ENCODE measurements around the gene PLPP4.

The PLPP4 gene

DNA sequence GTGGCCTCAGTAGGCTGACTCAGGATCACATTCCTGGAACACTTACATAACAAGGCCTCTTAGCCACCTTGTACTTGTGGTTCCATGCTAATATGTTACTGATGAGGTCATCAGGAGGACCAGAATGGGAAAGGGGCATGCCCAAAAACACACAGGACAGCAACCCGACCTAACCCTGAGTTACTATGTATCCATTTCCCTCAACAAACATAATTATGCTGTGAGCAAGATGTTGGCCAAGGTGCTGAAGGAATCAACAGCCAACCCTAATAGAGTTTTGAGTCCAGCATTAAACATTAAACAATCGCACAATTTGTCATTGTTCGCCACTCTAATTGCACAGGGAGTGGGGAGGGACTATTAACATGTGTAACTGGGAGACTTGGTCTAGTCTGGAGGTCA lies 129.4 kb downstream of the PLPP4 start:
- no peak overlapping the region for H3K9ac ChIP-seq (ENCODE audit: low read length)
- H3K4me2 ChIP-seq (ENCODE audit: low read depth, low read length, poor library complexity, severe bottlenecking), result no peak overlapping the region
- no peaks in the 10 kb centered on the region for H3K27me3 ChIP-seq (ENCODE audit: low read length)
- TF ChIP-seq CTCF (IDR thresholded peaks at IDR 0.05; ENCODE audit: insufficient read depth, low read length, poor library complexity, severe bottlenecking), result no peak
- no peak for TF ChIP-seq EZH2phosphoT487 (conservative IDR thresholded peaks at IDR 0.05; ENCODE audit: low read length)
- H3K36me3 ChIP-seq (ENCODE audit: low read length), result no peaks in the 10 kb centered on the region
- no peaks in the 10 kb centered on the region for H3F3A ChIP-seq (ENCODE audit: insufficient read depth)
- no peak overlapping the region for H2AFZ ChIP-seq (ENCODE audit: low read depth, low read length, severe bottlenecking)
- no peaks in the 10 kb centered on the region for H3K79me2 ChIP-seq (ENCODE audit: insufficient read depth, low read length)
- H3K27ac ChIP-seq (ENCODE audit: low read depth, low read length), result no peak overlapping the region
- no peaks in the 10 kb centered on the region for H3K9me3 ChIP-seq (ENCODE audit: insufficient read depth, low read length)
- no peak overlapping the region for H3K4me3 ChIP-seq (ENCODE audit: insufficient read depth, low read length, poor library complexity, severe bottlenecking)
- H3K9me2 ChIP-seq (replicated peaks; ENCODE audit: insufficient read depth, low read length), result no peaks in the 10 kb centered on the region
- no peaks in the 10 kb centered on the region for H4K20me1 ChIP-seq (ENCODE audit: low read depth, low read length)

GRCh38 chr10:120587061-120587460 lies 130.0 kb downstream of the PLPP4 start:
- no peak overlapping the region for H2AFZ ChIP-seq (ENCODE audit: low read depth, low read length, severe bottlenecking)
- H3K9me3 ChIP-seq (ENCODE audit: insufficient read depth, low read length), result no peaks in the 10 kb centered on the region
- TF ChIP-seq CTCF (IDR thresholded peaks at IDR 0.05; ENCODE audit: insufficient read depth, low read length, poor library complexity, severe bottlenecking) (no peak), EZH2phosphoT487 (conservative IDR thresholded peaks at IDR 0.05; ENCODE audit: low read length) (no peak)
- H3F3A ChIP-seq (ENCODE audit: insufficient read depth), result no peaks in the 10 kb centered on the region
- H3K36me3 ChIP-seq (ENCODE audit: low read length), result no peaks in the 10 kb centered on the region
- H3K9me2 ChIP-seq (replicated peaks; ENCODE audit: insufficient read depth, low read length), result no peaks in the 10 kb centered on the region
- no peak overlapping the region for H3K4me3 ChIP-seq (ENCODE audit: insufficient read depth, low read length, poor library complexity, severe bottlenecking)
- H3K4me2 ChIP-seq (ENCODE audit: low read depth, low read length, poor library complexity, severe bottlenecking), result no peak overlapping the region
- H3K27ac ChIP-seq (ENCODE audit: low read depth, low read length), result no peak overlapping the region
- no peaks in the 10 kb centered on the region for H4K20me1 ChIP-seq (ENCODE audit: low read depth, low read length)
- H3K79me2 ChIP-seq (ENCODE audit: insufficient read depth, low read length), result no peaks in the 10 kb centered on the region
- H3K9ac ChIP-seq (ENCODE audit: low read length), result no peak overlapping the region
- H3K27me3 ChIP-seq (ENCODE audit: low read length), result no peaks in the 10 kb centered on the region

- H3K9ac ChIP-seq (ENCODE audit: low read length), result no peak overlapping the region
- no peak for TF ChIP-seq EZH2phosphoT487 (conservative IDR thresholded peaks at IDR 0.05; ENCODE audit: low read length)
- no peak for TF ChIP-seq CTCF (IDR thresholded peaks at IDR 0.05; ENCODE audit: insufficient read depth, low read length, poor library complexity, severe bottlenecking)
- no peak overlapping the region for H2AFZ ChIP-seq (ENCODE audit: low read depth, low read length, severe bottlenecking)
- H3K9me3 ChIP-seq (ENCODE audit: insufficient read depth, low read length), result no peaks in the 10 kb centered on the region
- H3K27ac ChIP-seq (ENCODE audit: low read depth, low read length), result no peak overlapping the region
- H3F3A ChIP-seq (ENCODE audit: insufficient read depth), result no peaks in the 10 kb centered on the region
- no peak overlapping the region for H3K4me3 ChIP-seq (ENCODE audit: insufficient read depth, low read length, poor library complexity, severe bottlenecking)
- no peaks in the 10 kb centered on the region for H4K20me1 ChIP-seq (ENCODE audit: low read depth, low read length)
- H3K36me3 ChIP-seq (ENCODE audit: low read length), result no peaks in the 10 kb centered on the region
- no peaks in the 10 kb centered on the region for H3K79me2 ChIP-seq (ENCODE audit: insufficient read depth, low read length)
- H3K4me2 ChIP-seq (ENCODE audit: low read depth, low read length, poor library complexity, severe bottlenecking), result no peak overlapping the region
- H3K9me2 ChIP-seq (replicated peaks; ENCODE audit: insufficient read depth, low read length), result no peaks in the 10 kb centered on the region
- H3K27me3 ChIP-seq (ENCODE audit: low read length), result no peaks in the 10 kb centered on the region
Observed at GRCh38 chr10:120588311-120588710, 131.3 kb downstream of the PLPP4 start.

Measured in SU-DHL-6 (cell line).